B cell (primary cell): Measurements from ENCODE around the gene GIGYF1. TPM values are rescaled to one million over a fixed set of nuclear protein-coding genes. Genes with fewer than 3 reads are reported as not detected.

Source experiments
- ATAC-seq: fragments of 200-7000 bp; cut with Tn5 transposase; one replicate; pipeline ENCODE4 v1.10.0; 2021; ENCODE audit warnings: low read depth, mild to moderate bottlenecking, moderate number of reproducible peaks, moderate library complexity
- CTCF ChIA-PET: fragments of 350-600 bp; sonication (Branson Sonifier 250); formaldehyde crosslinking; loops from one replicate; lab custom pipeline; 2021; ENCODE audit warnings: antibody characterized with exemption, inconsistent platforms; lab: Charles Lee
- POLR2A ChIA-PET: fragments of 350-600 bp; sonication (Branson Sonifier 250); formaldehyde crosslinking; loops from one replicate; lab custom pipeline; 2021; ENCODE audit warnings: antibody characterized with exemption; lab: Charles Lee
- DNase-seq: peaks from one replicate; pipeline ENCODE4 v3.0.0; 2013
- H2AFZ ChIP-seq: 2 replicates; pipeline ENCODE4 v1.6.1; 2012; ENCODE audit warnings: mild to moderate bottlenecking, low read depth, low read length; ENCODE audit not compliant: insufficient read depth, poor library complexity, severe bottlenecking
- H3K27ac ChIP-seq, 2 donors: 1 replicate in 1 of 2; 2 replicates in 1 of 2; pipeline ENCODE4 v1.5.1; 2012 to 2013; ENCODE audit warnings: low read length in 2 of 2, mild to moderate bottlenecking in 2 of 2, moderate library complexity in 1 of 2
- H3K27me3 ChIP-seq, 4 experiments: fragments of 200-600 bp in 1 of 4; sonication (generic) in 1 of 4; replicated peaks in 1 of 4; 1 replicate in 2 of 4; 2 replicates in 2 of 4; pipeline versions ENCODE4 v1.6.1 to v1.7.0; 2013 to 2016; ENCODE audit warnings: low read length in 3 of 4, mild to moderate bottlenecking in 2 of 4, mixed read lengths in 1 of 4, moderate library complexity in 1 of 4; ENCODE audit not compliant: insufficient read depth in 4 of 4, control insufficient read depth in 3 of 4; ENCODE audit errors: control extremely low read depth in 1 of 4
- H3K36me3 ChIP-seq, 2 experiments: replicated peaks in 1 of 2; 1 replicate in 1 of 2; 2 replicates in 1 of 2; pipeline versions ENCODE4 v1.6.1 to v1.7.1; 2013; ENCODE audit warnings: low read length in 1 of 2; ENCODE audit not compliant: insufficient read depth in 2 of 2, control insufficient read depth in 1 of 2; ENCODE audit errors: control extremely low read depth in 1 of 2, extremely low read depth in 1 of 2
- H3K4me1 ChIP-seq, 2 donors: fragments of 200-600 bp in 1 of 2; sonication (generic) in 1 of 2; 1 replicate in 1 of 2; 2 replicates in 1 of 2; pipeline versions ENCODE4 v1.5.1 to v1.6.1; 2013 to 2017; ENCODE audit warnings: low read length in 2 of 2; ENCODE audit not compliant: control insufficient read depth in 2 of 2, insufficient read depth in 2 of 2
- H3K4me2 ChIP-seq: replicated peaks from 2 replicates; pipeline ENCODE3; 2012; ENCODE audit warnings: mild to moderate bottlenecking, low read depth, low read length; ENCODE audit not compliant: poor library complexity, severe bottlenecking
- H3K4me3 ChIP-seq, 5 experiments: fragments of 200-600 bp in 1 of 5; sonication (generic) in 1 of 5; 1 replicate in 3 of 5; 2 replicates in 2 of 5; pipeline versions ENCODE4 v1.5.1 to v1.7.0; 2011 to 2016; ENCODE audit warnings: low read length in 4 of 5, mild to moderate bottlenecking in 4 of 5, low read depth in 2 of 5, control low read depth in 1 of 5, moderate library complexity in 1 of 5; ENCODE audit not compliant: insufficient read depth in 1 of 5; ENCODE audit errors: control extremely low read depth in 1 of 5, extremely low read depth in 1 of 5
- H3K79me2 ChIP-seq: fragments of 200-600 bp; sonication (generic); one replicate; pipeline ENCODE4 v1.6.0; 2016; ENCODE audit warnings: low read length; ENCODE audit not compliant: control insufficient read depth, insufficient read depth
- H3K9ac ChIP-seq: fragments of 200-600 bp; sonication (generic); 2 replicates; pipeline ENCODE4 v1.6.1; 2017; ENCODE audit warnings: mild to moderate bottlenecking, low read length, moderate library complexity
- H3K9me3 ChIP-seq, 3 donors: one replicate each; pipeline versions ENCODE4 v1.6.1 to v1.7.1; 2013; ENCODE audit warnings: low read length in 2 of 3; ENCODE audit not compliant: control insufficient read depth in 2 of 3, insufficient read depth in 1 of 3; ENCODE audit errors: control extremely low read depth in 1 of 3
- H4K20me1 ChIP-seq: 2 replicates; pipeline ENCODE4 v1.6.0; 2012; ENCODE audit warnings: mild to moderate bottlenecking, low read length; ENCODE audit not compliant: insufficient read depth, control insufficient read depth, poor library complexity, severe bottlenecking
- H3K27ac Mint-ChIP-seq: one replicate; pipeline ENCODE4 v1.8.0; 2021; ENCODE audit warnings: mixed read lengths
- H3K27me3 Mint-ChIP-seq: one replicate; pipeline ENCODE4 v1.8.0; 2021; ENCODE audit warnings: mixed read lengths
- H3K4me1 Mint-ChIP-seq: one replicate; pipeline ENCODE4 v1.8.0; 2021; ENCODE audit warnings: mixed read lengths
- H3K4me3 Mint-ChIP-seq: one replicate; pipeline ENCODE4 v1.8.0; 2021; ENCODE audit warnings: mixed read lengths
- H3K9me3 Mint-ChIP-seq: one replicate; pipeline ENCODE4 v1.8.0; 2022; ENCODE audit warnings: mixed read lengths; ENCODE audit not compliant: insufficient read depth
- CTCF ChIP-seq: fragments of 200-600 bp; IDR thresholded peaks from one replicate; pipeline ENCODE4 v1.8.0; 2022; ENCODE audit warnings: antibody characterized with exemption, mild to moderate bottlenecking
- EZH2 ChIP-seq: IDR thresholded peaks from 2 replicates; pipeline ENCODE4 v1.6.1; 2012; ENCODE audit warnings: borderline replicate concordance, low read depth, mild to moderate bottlenecking, moderate library complexity, low read length; ENCODE audit not compliant: insufficient read depth, poor library complexity, severe bottlenecking
- WGBS: methylation state at CpG from one replicate; pipeline ENCODE4 v1.1.5; 2013; ENCODE audit warnings: missing lambda C conversion rate; ENCODE audit not compliant: insufficient coverage; 5-methylcytosine and 5-hydroxymethylcytosine counted together
- intact Hi-C: fragments of 100-400 bp; cut with micrococcal nuclease; formaldehyde crosslinking; loops from one replicate; pipeline ENCODE4 v1.10.0; 2022
- polyA plus RNA-seq: library from polyadenylated mRNA; depleted of rRNA; stranded (reverse); fragments of >200 nt; gene quantifications from 2 replicates; pipeline ENCODE4 v1.2.3, GENCODE V29; 2012
- total RNA-seq, 2 donors: library from RNA; stranded (reverse); fragments of 120-200 nt in 1 of 2; gene quantifications; 1 replicate in 1 of 2; 2 replicates in 1 of 2; pipeline versions ENCODE4 v1.2.3 to v1.2.4, GENCODE V29; 2013 to 2022

GIGYF1 gene
- total and polyA plus RNA-seq, 2 donors (not counting 1 experiment from before 2014, with no cell fraction given), result 45.9 to 134 TPM

DNA sequence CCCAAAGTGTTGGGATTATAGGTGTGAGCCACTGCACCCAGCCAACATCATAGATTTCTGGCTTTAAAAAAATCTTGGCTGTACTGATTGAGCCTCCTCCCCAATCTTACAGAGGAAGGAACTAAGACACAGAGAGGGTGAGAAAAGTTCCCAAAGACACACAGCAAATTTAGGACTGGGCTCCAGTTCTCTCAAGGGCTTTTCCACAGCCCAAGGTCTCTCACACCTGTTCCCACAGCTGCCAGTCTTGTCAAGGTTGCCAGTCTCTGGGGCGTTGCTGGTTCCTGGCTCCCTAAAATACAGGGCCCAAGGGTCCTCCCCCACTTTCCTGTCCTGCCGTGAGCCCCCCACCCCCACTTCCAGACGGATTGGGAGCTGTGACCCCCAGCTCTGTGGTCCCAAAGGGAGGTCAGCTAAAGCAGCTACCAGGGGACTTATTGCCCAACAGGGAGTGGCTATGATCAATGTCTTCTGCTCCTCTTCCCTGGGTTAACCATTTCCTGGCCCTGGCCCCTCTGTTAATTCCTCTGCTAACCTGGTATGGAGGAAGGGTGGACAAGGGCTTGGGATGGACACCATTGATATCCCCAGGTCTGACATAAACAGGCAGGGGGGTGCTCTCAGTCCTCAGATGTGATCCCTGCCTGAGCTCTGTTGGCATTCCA is 36.2 kb upstream of the GIGYF1 start:
- DNase-seq (no peak), ATAC-seq (no peak)
- Mint-ChIP-seq H3K27ac (no peak overlapping the region), H3K4me3 (no peak overlapping the region), H3K4me1 (peaks cover 9% of the 10 kb centered on the region), H3K9me3 (no peaks in the 10 kb centered on the region), H3K27me3 (peaks cover 15% of the 10 kb centered on the region)
- no peak overlapping the region for H3K9ac ChIP-seq
- no peaks in the 10 kb centered on the region for H4K20me1 ChIP-seq
- CTCF ChIA-PET, result interaction anchor here (0.7 to 1.8 kb wide), 3 partner anchors 171 to 784 kb away, joined by 3 to 4 read pairs (median 3); no protein-coding TSS in a partner anchor
- H3K4me3 ChIP-seq, result no peak overlapping the region
- no peak overlapping the region for H2AFZ ChIP-seq
- no peak overlapping the region for H3K4me2 ChIP-seq
- intact Hi-C loops, result no loop called here
- H3K27me3 ChIP-seq, result peaks cover 0 to 14% (median 3%) of the 10 kb centered on the region in 4 experiments
- TF ChIP-seq CTCF (no peak), EZH2 (no peak)
- H3K36me3 ChIP-seq, result no peaks in the 10 kb centered on the region
- H3K4me1 ChIP-seq, result peaks cover 0 to 14% of the 10 kb centered on the region in 2 donors
- WGBS, result 29% methylated on average over 3 of the region's 3 CpGs
- no peaks in the 10 kb centered on the region for H3K9me3 ChIP-seq
- POLR2A ChIA-PET, result interaction anchor here (0.5 kb wide), 1 partner anchor 180 kb away, joined by 4 read pairs; no protein-coding TSS in a partner anchor
- H3K79me2 ChIP-seq, result no peaks in the 10 kb centered on the region
- no peak overlapping the region for H3K27ac ChIP-seq

GRCh38 chr7:100728196-100728595 is 34.1 kb upstream of the GIGYF1 start:
- H3K27ac Mint-ChIP-seq, result no peak overlapping the region
- intact Hi-C loops, result no loop called here

More at GRCh38 chr7:100728196-100728595, 34.1 kb upstream of the GIGYF1 start:
- Histone ChIP-seq H3K79me2 (no peaks in the 10 kb centered on the region), H3K27me3 (peaks cover 0 to 29% (median 7%) of the 10 kb centered on the region in 4 experiments), H3K27ac (no peak overlapping the region), H3K36me3 (no peaks in the 10 kb centered on the region), H4K20me1 (no peaks in the 10 kb centered on the region), H3K4me1 (peaks cover 0 to 17% of the 10 kb centered on the region in 2 donors), H3K9me3 (no peaks in the 10 kb centered on the region), H3K4me2 (no peak overlapping the region), H3K9ac (no peak overlapping the region), H3K4me3 (no peak overlapping the region), H2AFZ (no peak overlapping the region)
- no peak for TF ChIP-seq CTCF
- no peak for TF ChIP-seq EZH2
- no peak overlapping the region for H3K4me3 Mint-ChIP-seq
- ATAC-seq (no peak), DNase-seq (no peak)
- peaks cover 10% of the 10 kb centered on the region for H3K4me1 Mint-ChIP-seq
- no peaks in the 10 kb centered on the region for H3K9me3 Mint-ChIP-seq
- 91% methylated on average over 4 of the region's 8 CpGs for WGBS
- CTCF ChIA-PET, result interaction anchor here (0.7 to 1.8 kb wide), 5 partner anchors 22 to 332 kb away, joined by 3 to 5 read pairs (median 3); partner anchors contain the start of genes POP7 and SLC12A9
- POLR2A ChIA-PET, result no interaction called here
- H3K27me3 Mint-ChIP-seq, result peaks cover 26% of the 10 kb centered on the region
